Testis (tissue), 2 donors: ENCODE data around the gene PLPPR1.

Experiments used
- CTCF ChIP-seq, 3 experiments: fragments of 450-650 bp in 2 of 3; fragments of 200-600 bp in 1 of 3; sonication (generic) in 1 of 3; IDR thresholded peaks; one replicate each; pipeline ENCODE4 v1.5.1; 2016 to 2019; ENCODE audit warnings: antibody characterized with exemption in 3 of 3, mild to moderate bottlenecking in 2 of 3, moderate library complexity in 1 of 3
- POLR2A ChIP-seq: fragments of 450-650 bp; IDR thresholded peaks from one replicate; pipeline ENCODE4 v1.6.1; 2017; ENCODE audit warnings: antibody characterized with exemption, mild to moderate bottlenecking, moderate library complexity

- no peak for TF ChIP-seq CTCF (IDR thresholded peaks at IDR 0.05)
- TF ChIP-seq POLR2A, result no peak
Measured at GRCh38 chr9:101063192-101063591, 34.7 kb downstream of the PLPPR1 start.
